RWPE1 (cell line): Measurements from ENCODE around the gene CSK.

Source experiments
- CTCF ChIA-PET: fragments of 350-600 bp; sonication (Branson Sonifier 250); formaldehyde crosslinking; extraction: SDS; loops from one replicate; lab custom pipeline; 2021; lab: Yijun Ruan, JAX
- POLR2A ChIA-PET: fragments of 400-600 bp; formaldehyde crosslinking; extraction: SDS; loops from one replicate; lab custom pipeline; 2020; ENCODE audit warnings: antibody characterized with exemption; ENCODE audit not compliant: low non-redundant PET; lab: Yijun Ruan, JAX
- DNase-seq: peaks from one replicate; pipeline ENCODE4 v3.0.0; 2012; ENCODE audit warnings: low spot score
- H3K27ac ChIP-seq: fragments of 450-650 bp; 2 replicates; pipeline ENCODE4 v1.5.1; 2017
- CTCF ChIP-seq: fragments of 450-650 bp; conservative IDR thresholded peaks from 2 replicates; pipeline ENCODE4 v1.5.1; 2017; ENCODE audit warnings: low read depth, mild to moderate bottlenecking

The CSK gene

GRCh38 chr15:74835312-74835823 is 53.5 kb downstream of the CSK start:
- POLR2A ChIA-PET: interaction anchor here (0.7 kb wide), 1 partner anchor 15 kb away, joined by 10 read pairs; no protein-coding TSS in a partner anchor
- CTCF ChIA-PET: interaction anchor here (0.6 to 1.6 kb wide), 6 partner anchors 18 to 525 kb away, joined by 3 to 6 read pairs (median 4); no protein-coding TSS in a partner anchor
- peak; percentile 85 for DNase-seq
- TF ChIP-seq CTCF: peak; percentile 78
- peak overlapping the region; percentile 34 for H3K27ac ChIP-seq

GRCh38 chr15:74836846-74837245 is 55.0 kb downstream of the CSK start:
- TF ChIP-seq CTCF: no peak
- POLR2A ChIA-PET: interaction anchor here (0.5 kb wide), 1 partner anchor 26 kb away, joined by 3 read pairs; no protein-coding TSS in a partner anchor
- H3K27ac ChIP-seq: no peak overlapping the region
- CTCF ChIA-PET: interaction anchor here (0.6 to 1.6 kb wide), 4 partner anchors 23 to 74 kb away, joined by 3 to 6 read pairs (median 3); no protein-coding TSS in a partner anchor
- DNase-seq: no peak

- DNase-seq: no peak
- H3K27ac ChIP-seq: no peak overlapping the region
- ChIA-PET POLR2A (no interaction called here), CTCF (interaction anchor here (0.6 to 1.0 kb wide), 5 partner anchors 24 to 74 kb away, joined by 3 to 5 read pairs (median 3); no protein-coding TSS in a partner anchor)
- TF ChIP-seq CTCF: no peak
Observed at GRCh38 chr15:74837482-74838136, 55.7 kb downstream of the CSK start.

DNA sequence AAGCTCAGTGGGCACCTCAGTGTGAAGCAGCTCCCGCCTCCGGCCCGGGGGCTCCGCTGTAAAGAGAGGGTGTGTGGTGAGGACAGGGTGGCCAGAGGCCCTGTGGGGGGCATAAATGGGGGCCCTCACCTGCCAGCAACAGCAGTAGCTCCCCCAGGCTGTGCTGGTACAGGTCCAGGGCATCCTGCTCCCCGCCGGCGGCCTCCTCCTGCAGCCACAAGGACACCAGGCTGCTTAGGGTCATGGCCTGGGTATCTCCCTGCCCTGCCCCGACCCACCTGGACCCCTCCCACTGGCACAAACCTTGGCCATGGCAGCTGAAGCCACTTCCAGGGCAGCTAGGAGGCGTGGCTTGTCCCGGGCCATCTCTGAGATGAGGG is 56.2 kb downstream of the CSK start:
- TF ChIP-seq CTCF: no peak
- ChIA-PET CTCF (interaction anchor here (0.7 kb wide), 1 partner anchor 63 kb away, joined by 5 read pairs; no protein-coding TSS in a partner anchor), POLR2A (no interaction called here)
- H3K27ac ChIP-seq: no peak overlapping the region; the same call in 1 of the 2 replicates
- no peak for DNase-seq

DNA sequence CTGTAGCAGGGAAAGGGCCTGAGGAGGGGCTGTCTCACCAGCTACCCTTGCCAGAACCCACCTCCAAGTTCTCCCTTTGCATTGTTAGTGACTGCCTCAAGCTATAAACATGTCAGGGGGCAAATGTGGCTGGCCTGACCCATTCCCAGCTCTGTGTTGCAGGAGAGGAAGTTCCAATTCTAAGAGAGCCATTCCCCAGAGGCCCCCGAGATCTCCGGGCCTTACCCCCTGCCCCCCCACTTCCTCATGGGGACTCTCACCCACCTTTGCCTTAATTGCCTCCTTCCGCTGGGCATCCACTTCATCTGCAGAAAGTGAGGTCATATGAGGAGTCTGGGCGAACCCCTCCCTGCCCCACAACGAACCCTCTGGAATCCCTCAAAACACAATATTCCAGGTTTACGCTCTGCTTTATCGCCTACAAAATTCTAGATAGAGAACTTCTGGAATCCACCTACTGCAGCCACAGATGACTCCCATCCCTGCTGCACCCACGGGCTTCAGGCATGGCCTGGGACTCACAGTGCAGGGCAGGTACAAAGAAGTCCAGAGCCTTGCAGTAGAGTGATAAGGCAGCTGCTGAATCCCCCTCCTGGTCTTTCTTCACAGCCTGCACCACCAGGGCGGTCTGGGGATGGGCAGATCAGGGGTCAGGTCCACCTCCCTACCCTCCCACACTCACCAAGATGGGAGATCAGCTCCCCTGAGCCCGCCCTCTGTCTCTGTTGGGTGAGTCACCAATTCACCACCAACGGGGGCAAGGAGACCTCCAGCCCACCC is 57.1 kb downstream of the CSK start:
- no peak for TF ChIP-seq CTCF
- H3K27ac ChIP-seq: peak overlapping the region; percentile 9; the same call in 1 of the 2 replicates
- DNase-seq: no peak
- POLR2A ChIA-PET: no interaction called here
- CTCF ChIA-PET: no interaction called here
